GM13977 (cell line): ENCODE measurements around the gene IL4R.

Experiments
- DNase-seq: peaks from one replicate; pipeline ENCODE4 v3.0.0; 2012; ENCODE audit warnings: low spot score
- CTCF ChIP-seq: IDR thresholded peaks from 2 replicates; pipeline ENCODE4 v1.5.1; 2012; ENCODE audit warnings: mild to moderate bottlenecking, control low read depth; ENCODE audit not compliant: insufficient read depth; ENCODE audit errors: extremely low read depth, missing control alignments
- in situ Hi-C: fragments of 300-500 bp; cut with MboI; formaldehyde crosslinking; loops from one replicate; pipeline ENCODE4 v1.12.0; 2022; ENCODE audit warnings: low sequenced_read_pairs, low pct_unique_long_range_greater_than_20kb, mixed read lengths, inconsistent platforms; ENCODE audit not compliant: unreplicated experiment

Gene IL4R

DNA sequence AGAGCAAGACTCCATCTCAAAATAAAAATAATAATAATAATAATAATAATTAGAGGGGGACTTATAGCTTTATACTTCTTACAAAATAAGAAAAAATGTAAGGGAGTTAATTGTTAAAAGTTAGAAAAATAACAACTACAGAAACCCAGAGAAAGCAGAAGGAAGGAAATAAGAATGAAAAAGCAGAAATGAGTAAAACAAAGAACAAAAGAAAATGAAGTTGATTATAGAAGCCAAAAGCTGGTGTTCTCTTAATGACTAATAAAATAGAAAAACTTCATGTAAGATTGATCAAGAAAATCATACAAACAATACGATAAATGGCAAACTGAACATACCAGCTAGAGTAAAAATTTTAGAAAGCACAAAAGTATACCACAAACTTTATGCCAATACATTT lies 38.4 kb upstream of the IL4R start:
- DNase-seq, result no peak
- TF ChIP-seq CTCF, result no peak
- in situ Hi-C loops, result no loop called here

- TF ChIP-seq CTCF, result no peak
- in situ Hi-C loops, result no loop called here
- DNase-seq, result no peak
Observed at GRCh38 chr16:27281243-27281642, 32.5 kb upstream of the IL4R start.

GRCh38 chr16:27284865-27285675 lies 28.7 kb upstream of the IL4R start:
- no peak for DNase-seq
- no peak for TF ChIP-seq CTCF
- in situ Hi-C loops, result no loop called here

DNA sequence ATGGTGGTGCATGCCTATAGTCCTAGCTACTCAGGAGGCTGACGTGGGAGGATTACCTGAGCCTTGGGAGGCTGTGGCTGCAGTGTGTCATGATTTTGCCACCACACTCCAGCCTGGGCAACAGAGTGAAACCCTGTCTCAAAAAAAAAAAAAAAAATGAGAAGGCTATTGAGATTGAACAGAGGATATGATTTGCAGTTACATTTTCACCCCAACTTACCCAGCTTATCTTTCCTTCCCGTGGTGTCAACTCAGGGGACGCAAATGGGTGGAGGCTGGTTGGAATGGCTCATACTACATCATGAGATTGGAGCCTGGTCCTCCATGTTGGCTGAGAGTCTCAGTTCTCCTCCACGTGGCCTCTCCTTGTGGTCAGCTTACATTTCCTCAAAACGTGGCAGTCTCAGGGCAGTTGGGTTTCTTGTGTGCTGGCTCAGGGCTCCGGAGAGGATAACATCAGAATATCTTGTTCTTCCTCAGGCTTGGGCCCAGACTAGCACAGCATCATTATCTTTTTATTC lies 28.0 kb upstream of the IL4R start:
- DNase-seq, result no peak
- TF ChIP-seq CTCF, result no peak
- in situ Hi-C loops, result no loop called here

GRCh38 chr16:27286451-27286850 lies 27.3 kb upstream of the IL4R start:
- in situ Hi-C loops, result no loop called here
- no peak for DNase-seq
- no peak for TF ChIP-seq CTCF

DNA sequence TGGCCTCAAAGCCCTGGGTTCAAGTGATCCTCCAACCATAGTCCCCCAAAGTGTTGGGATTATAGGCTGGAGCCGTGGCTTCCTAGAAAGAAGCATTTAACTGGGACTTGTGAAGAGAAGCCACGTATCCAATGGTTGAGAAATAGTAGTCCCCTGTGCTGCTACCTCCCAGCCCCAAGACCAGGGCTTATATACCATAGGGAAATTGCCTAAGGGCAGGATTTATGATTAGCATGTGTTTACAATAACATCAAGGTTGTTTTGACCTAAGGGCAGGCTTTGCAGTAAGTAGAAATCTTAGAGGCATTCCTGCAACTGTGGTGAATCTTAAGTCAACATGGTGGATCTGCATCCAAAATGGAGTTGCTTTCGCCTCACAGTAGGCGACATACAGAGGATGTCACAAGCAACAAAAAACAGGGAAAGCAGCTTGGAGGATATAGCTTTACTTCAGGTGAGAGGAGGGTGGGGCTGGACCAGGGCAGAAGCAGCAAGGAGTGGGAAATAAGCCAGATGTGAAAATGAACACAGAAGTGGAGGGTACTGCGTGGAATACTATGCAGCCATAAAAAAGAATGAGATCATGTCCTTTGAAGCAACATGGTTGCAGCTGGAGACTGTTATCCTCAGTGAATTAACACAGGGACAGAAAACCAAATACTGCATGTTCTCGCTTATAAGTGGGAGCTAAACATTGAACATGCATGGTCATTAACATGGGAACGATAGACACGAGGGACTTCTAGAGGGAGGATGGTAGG lies 26.5 kb upstream of the IL4R start:
- in situ Hi-C loops, result no loop called here
- DNase-seq, result no peak
- no peak for TF ChIP-seq CTCF
